Mesenchymal stem cell (in vitro differentiated cells and primary cell): ENCODE measurements around the gene FHL1.

Source experiments
- DNase-seq: peaks from one replicate; pipeline ENCODE4 v3.0.0-alpha.2; 2013
- H2AFZ ChIP-seq: one replicate; pipeline ENCODE4 v1.6.1; 2013; ENCODE audit warnings: low read depth, mild to moderate bottlenecking, control low read depth, inconsistent platforms, low read length, moderate library complexity
- H2AK5ac ChIP-seq: 2 replicates; pipeline ENCODE4 v1.6.1; 2013; ENCODE audit warnings: low read length, moderate library complexity, mild to moderate bottlenecking, inconsistent platforms; ENCODE audit not compliant: severe bottlenecking
- H2BK120ac ChIP-seq: one replicate; pipeline ENCODE4 v1.6.1; 2013; ENCODE audit warnings: low read depth, mild to moderate bottlenecking, inconsistent platforms, low read length, moderate library complexity
- H2BK12ac ChIP-seq, 2 experiments: one replicate each; pipeline ENCODE4 v1.6.1; 2013; ENCODE audit warnings: inconsistent platforms in 2 of 2, low read length in 2 of 2, mild to moderate bottlenecking in 2 of 2, moderate library complexity in 2 of 2, control low read depth in 1 of 2
- H2BK15ac ChIP-seq: one replicate; pipeline ENCODE4 v1.6.1; 2013; ENCODE audit warnings: mild to moderate bottlenecking, low read depth, inconsistent platforms; ENCODE audit not compliant: poor library complexity, severe bottlenecking
- H2BK5ac ChIP-seq: 2 replicates; pipeline ENCODE4 v1.6.1; 2013; ENCODE audit warnings: low read depth, mild to moderate bottlenecking, low read length, control low read depth, inconsistent platforms; ENCODE audit not compliant: poor library complexity, severe bottlenecking
- H3K14ac ChIP-seq, 2 experiments: one replicate each; pipeline ENCODE4 v1.6.1; 2013; ENCODE audit warnings: inconsistent platforms in 2 of 2, low read length in 2 of 2, control low read depth in 1 of 2, mild to moderate bottlenecking in 1 of 2, moderate library complexity in 1 of 2
- H3K18ac ChIP-seq, 2 experiments: one replicate each; pipeline ENCODE4 v1.6.1; 2013; ENCODE audit warnings: inconsistent platforms in 2 of 2, low read length in 2 of 2, control low read depth in 1 of 2, low read depth in 1 of 2, mild to moderate bottlenecking in 1 of 2
- H3K23ac ChIP-seq, 2 experiments: one replicate each; pipeline ENCODE4 v1.6.1; 2013; ENCODE audit warnings: inconsistent platforms in 2 of 2, low read length in 2 of 2, mild to moderate bottlenecking in 2 of 2, moderate library complexity in 2 of 2, control low read depth in 1 of 2
- H3K27ac ChIP-seq: 2 replicates; pipeline ENCODE4 v1.5.1; 2013; ENCODE audit warnings: mild to moderate bottlenecking, moderate library complexity, low read length, control low read depth, inconsistent platforms; ENCODE audit not compliant: poor library complexity, severe bottlenecking
- H3K27me3 ChIP-seq, 2 experiments: 2 replicates each; pipeline versions ENCODE4 v1.6.1 to v1.7.0; 2013; ENCODE audit warnings: low read length in 2 of 2, mild to moderate bottlenecking in 2 of 2, moderate library complexity in 2 of 2, control low read depth in 1 of 2, inconsistent platforms in 1 of 2; ENCODE audit not compliant: control insufficient read depth in 1 of 2, insufficient read depth in 1 of 2
- H3K36me3 ChIP-seq, 2 experiments: 2 replicates each; pipeline versions ENCODE4 v1.6.1 to v1.7.0; 2013; ENCODE audit warnings: low read length in 2 of 2, control low read depth in 1 of 2, inconsistent platforms in 1 of 2, low read depth in 1 of 2, mild to moderate bottlenecking in 1 of 2; ENCODE audit not compliant: insufficient read depth in 2 of 2, control insufficient read depth in 1 of 2
- H3K4ac ChIP-seq, 2 experiments: one replicate each; pipeline ENCODE4 v1.6.1; 2013; ENCODE audit warnings: inconsistent platforms in 2 of 2, low read length in 2 of 2, mild to moderate bottlenecking in 2 of 2, moderate library complexity in 2 of 2, control low read depth in 1 of 2, low read depth in 1 of 2
- H3K4me1 ChIP-seq: 2 replicates; pipeline ENCODE4 v1.6.1; 2013; ENCODE audit warnings: low read depth, low read length, control low read depth; ENCODE audit not compliant: control insufficient read depth, insufficient read depth
- H3K4me2 ChIP-seq: 2 replicates; pipeline ENCODE4 v1.6.1; 2013; ENCODE audit warnings: low read length, mild to moderate bottlenecking, inconsistent platforms; ENCODE audit not compliant: poor library complexity, severe bottlenecking
- H3K4me3 ChIP-seq, 2 experiments: 2 replicates each; pipeline versions ENCODE4 v1.5.1 to v1.7.0; 2013; ENCODE audit warnings: low read length in 2 of 2, mild to moderate bottlenecking in 2 of 2, control low read depth in 1 of 2, low read depth in 1 of 2; ENCODE audit not compliant: insufficient read depth in 1 of 2
- H3K79me1 ChIP-seq: replicated peaks from 2 replicates; pipeline ENCODE4 v1.6.1; 2013; ENCODE audit warnings: mild to moderate bottlenecking, control low read depth, low read length, inconsistent platforms; ENCODE audit not compliant: poor library complexity, severe bottlenecking
- H3K9ac ChIP-seq: 2 replicates; pipeline ENCODE4 v1.7.0; 2013; ENCODE audit warnings: mild to moderate bottlenecking, low read length, moderate library complexity
- H3K9me3 ChIP-seq: 2 replicates; pipeline ENCODE4 v1.7.0; 2013; ENCODE audit warnings: mild to moderate bottlenecking, low read length; ENCODE audit not compliant: control insufficient read depth
- H4K8ac ChIP-seq: one replicate; pipeline ENCODE4 v1.6.1; 2013; ENCODE audit warnings: inconsistent platforms, mild to moderate bottlenecking, low read length, moderate library complexity
- H4K91ac ChIP-seq: one replicate; pipeline ENCODE4 v1.6.1; 2013; ENCODE audit warnings: mild to moderate bottlenecking, low read length, inconsistent platforms
- WGBS: methylation state at CpG from one replicate; pipeline ENCODE4 v1.1.7; 2013; ENCODE audit warnings: mixed read lengths; 5-methylcytosine and 5-hydroxymethylcytosine counted together

FHL1 gene

GRCh38 chrX:136126371-136126770 lies 21.0 kb upstream of the FHL1 start:
- H2BK120ac ChIP-seq = no peak overlapping the region
- no peak overlapping the region for H2BK12ac ChIP-seq
- H3K4me3 ChIP-seq = no peak overlapping the region
- H3K14ac ChIP-seq = no peak overlapping the region
- H3K79me1 ChIP-seq = no peaks in the 10 kb centered on the region
- no peak overlapping the region for H2AFZ ChIP-seq
- H2AK5ac ChIP-seq = no peak overlapping the region
- no peaks in the 10 kb centered on the region for H3K4me1 ChIP-seq
- H3K4ac ChIP-seq = no peak overlapping the region
- 90% methylated on average over 5 of the region's 6 CpGs for WGBS
- peak overlapping the region; percentile 81 for H3K9ac ChIP-seq
- H3K36me3 ChIP-seq = no peaks in the 10 kb centered on the region
- no peak overlapping the region for H3K23ac ChIP-seq
- no peak overlapping the region for H3K18ac ChIP-seq
- no peaks in the 10 kb centered on the region for H3K9me3 ChIP-seq
- no peak overlapping the region for H3K4me2 ChIP-seq
- H3K27ac ChIP-seq = no peak overlapping the region
- no peak overlapping the region for H2BK15ac ChIP-seq
- H4K8ac ChIP-seq = no peak overlapping the region
- H3K27me3 ChIP-seq = peaks cover 0 to 2% of the 10 kb centered on the region in 2 experiments
- H4K91ac ChIP-seq = no peak overlapping the region
- DNase-seq = no peak
- no peak overlapping the region for H2BK5ac ChIP-seq

- Histone ChIP-seq H3K4me2 (no peak overlapping the region), H3K4me1 (no peaks in the 10 kb centered on the region), H2AFZ (no peak overlapping the region), H3K23ac (no peak overlapping the region), H2AK5ac (no peak overlapping the region), H3K36me3 (no peaks in the 10 kb centered on the region), H2BK120ac (no peak overlapping the region), H3K27ac (peak overlapping the region; percentile 62), H2BK12ac (no peak overlapping the region), H2BK5ac (no peak overlapping the region), H3K9ac (peak overlapping the region; percentile 81), H3K79me1 (no peaks in the 10 kb centered on the region), H3K4ac (no peak overlapping the region), H4K8ac (no peak overlapping the region), H2BK15ac (no peak overlapping the region), H3K14ac (no peak overlapping the region), H3K27me3 (peaks cover 0 to 2% of the 10 kb centered on the region in 2 experiments), H3K18ac (no peak overlapping the region), H3K4me3 (no peak overlapping the region), H4K91ac (no peak overlapping the region), H3K9me3 (no peaks in the 10 kb centered on the region)
- peak; percentile 74 for DNase-seq
- 63% methylated on average over 3 of the region's 3 CpGs for WGBS
These were observed 20.4 kb upstream of the FHL1 start for GRCh38 chrX:136126872-136127406.

GRCh38 chrX:136128743-136129142 lies 18.6 kb upstream of the FHL1 start:
- H4K91ac ChIP-seq = no peak overlapping the region
- H2AFZ ChIP-seq = no peak overlapping the region
- no peaks in the 10 kb centered on the region for H3K4me1 ChIP-seq
- H4K8ac ChIP-seq = no peak overlapping the region
- WGBS = 96% methylated on average over 2 of the region's 2 CpGs
- no peak for DNase-seq
- no peak overlapping the region for H3K4ac ChIP-seq
- H2BK15ac ChIP-seq = no peak overlapping the region
- no peak overlapping the region for H3K4me2 ChIP-seq
- H2BK5ac ChIP-seq = no peak overlapping the region
- H3K36me3 ChIP-seq = no peaks in the 10 kb centered on the region
- no peak overlapping the region for H2AK5ac ChIP-seq
- no peak overlapping the region for H3K23ac ChIP-seq
- H3K9me3 ChIP-seq = no peaks in the 10 kb centered on the region
- H3K27ac ChIP-seq = no peak overlapping the region
- H3K14ac ChIP-seq = no peak overlapping the region
- H2BK120ac ChIP-seq = no peak overlapping the region
- no peak overlapping the region for H3K4me3 ChIP-seq
- peaks cover 0 to 2% of the 10 kb centered on the region in 2 experiments for H3K27me3 ChIP-seq
- no peak overlapping the region for H3K18ac ChIP-seq
- no peaks in the 10 kb centered on the region for H3K79me1 ChIP-seq
- no peak overlapping the region for H2BK12ac ChIP-seq
- H3K9ac ChIP-seq = no peak overlapping the region

- Histone ChIP-seq H3K79me1 (no peaks in the 10 kb centered on the region), H4K8ac (no peak overlapping the region), H3K9ac (peak overlapping the region; percentile 45), H3K14ac (no peak overlapping the region), H3K4me1 (no peaks in the 10 kb centered on the region), H3K27me3 (peaks cover 0 to 4% of the 10 kb centered on the region in 2 experiments), H2BK5ac (no peak overlapping the region), H2BK120ac (no peak overlapping the region), H2BK12ac (no peak overlapping the region), H3K36me3 (no peaks in the 10 kb centered on the region), H2BK15ac (no peak overlapping the region), H3K18ac (no peak overlapping the region), H3K23ac (no peak overlapping the region), H3K4me3 (no peak overlapping the region), H2AFZ (no peak overlapping the region), H3K4ac (no peak overlapping the region), H4K91ac (no peak overlapping the region), H3K27ac (peak overlapping the region; percentile 76), H2AK5ac (no peak overlapping the region), H3K9me3 (no peaks in the 10 kb centered on the region), H3K4me2 (no peak overlapping the region)
- WGBS = 0% methylated on average over 1 of the region's 6 CpGs
- DNase-seq = peak; percentile 84
These were observed 16.2 kb upstream of the FHL1 start for GRCh38 chrX:136130931-136131833.
